ENCODE results near the gene MYL1.

Gene MYL1

GRCh38 chr2:210264282-210264681 lies 50.7 kb downstream of the MYL1 start:
- no peak for FAIRE-seq

- no peak for FAIRE-seq
These were observed 51.1 kb downstream of the MYL1 start for GRCh38 chr2:210263841-210264240.

- FAIRE-seq, result no peak
These were observed 52.9 kb downstream of the MYL1 start for GRCh38 chr2:210262036-210262435.

- FAIRE-seq, result no peak
These were observed 55.3 kb downstream of the MYL1 start for GRCh38 chr2:210259687-210260086.

- no peak for FAIRE-seq
These were observed 62.0 kb downstream of the MYL1 start for GRCh38 chr2:210252699-210253606.

- FAIRE-seq, result no peak
These were observed 64.4 kb downstream of the MYL1 start for GRCh38 chr2:210250622-210251021.

All from G401.6 (cell line).